ENCODE measurements around the gene THSD4. TPM values are rescaled to one million over a fixed set of nuclear protein-coding genes. Genes with fewer than 3 reads are reported as not detected.

Gene THSD4
- total RNA-seq, 1 donor from 2014 or later: 2.5 TPM

- H3K4me1 Mint-ChIP-seq (ENCODE audit: low read depth, unreplicated experiment): peaks cover 2% of the 10 kb centered on the region
Measured at GRCh38 chr15:71239592-71240364, 124.5 kb downstream of the THSD4 start.

GRCh38 chr15:71242292-71242691 lies 127.0 kb downstream of the THSD4 start:
- no peaks in the 10 kb centered on the region for H3K27me3 ChIP-seq (ENCODE audit: insufficient read depth, low read length)
- H3K36me3 Mint-ChIP-seq (ENCODE audit: low read depth, unreplicated experiment): no peaks in the 10 kb centered on the region
- no peak overlapping the region for H3K4me2 ChIP-seq (ENCODE audit: low read length)
- H3K4me3 Mint-ChIP-seq (ENCODE audit: unreplicated experiment): no peak overlapping the region
- FAIRE-seq (no peak), DNase-seq (ENCODE audit: low read depth) (no peak)
- TF ChIP-seq EZH2 (IDR thresholded peaks at IDR 0.05; ENCODE audit: insufficient read depth, low read length): no peak
- TF ChIP-seq CTCF (IDR thresholded peaks at IDR 0.05; ENCODE audit: insufficient read depth, low read depth, low read length): no peak
- no peak overlapping the region for H3K27ac ChIP-seq (ENCODE audit: low read depth, low read length)
- H3K9ac ChIP-seq (ENCODE audit: low read length): no peak overlapping the region
- no peaks in the 10 kb centered on the region for H3K27me3 Mint-ChIP-seq (ENCODE audit: low read depth, unreplicated experiment)
- peaks cover 2% of the 10 kb centered on the region for H3K4me1 Mint-ChIP-seq (ENCODE audit: low read depth, unreplicated experiment)
- H4K20me1 ChIP-seq (ENCODE audit: insufficient read depth, low read length): no peaks in the 10 kb centered on the region
- H3K9me3 Mint-ChIP-seq (ENCODE audit: unreplicated experiment): no peaks in the 10 kb centered on the region
- no peak overlapping the region for H2AFZ ChIP-seq (ENCODE audit: low read depth, low read length)
- H3K4me1 ChIP-seq (ENCODE audit: insufficient read depth, low read length): peaks cover 4% of the 10 kb centered on the region
- H3K36me3 ChIP-seq (ENCODE audit: insufficient read depth, low read length): no peaks in the 10 kb centered on the region
- H3K79me2 ChIP-seq (ENCODE audit: insufficient read depth, low read length): no peaks in the 10 kb centered on the region
- no peak overlapping the region for H3K4me3 ChIP-seq (ENCODE audit: insufficient read depth, low read depth, low read length)
- H3K9me3 ChIP-seq (ENCODE audit: insufficient read depth, low read depth, low read length): no peaks in the 10 kb centered on the region
- no peak overlapping the region for H3K27ac Mint-ChIP-seq (ENCODE audit: unreplicated experiment)

More at GRCh38 chr15:71239592-71240364, 124.5 kb downstream of the THSD4 start:
- H3K79me2 ChIP-seq (ENCODE audit: insufficient read depth, low read length): no peaks in the 10 kb centered on the region
- no peaks in the 10 kb centered on the region for H3K27me3 ChIP-seq (ENCODE audit: insufficient read depth, low read length)
- Mint-ChIP-seq H3K9me3 (ENCODE audit: unreplicated experiment) (no peaks in the 10 kb centered on the region), H3K27me3 (ENCODE audit: low read depth, unreplicated experiment) (no peaks in the 10 kb centered on the region), H3K27ac (ENCODE audit: unreplicated experiment) (no peak overlapping the region), H3K4me3 (ENCODE audit: unreplicated experiment) (no peak overlapping the region), H3K36me3 (ENCODE audit: low read depth, unreplicated experiment) (no peaks in the 10 kb centered on the region)
- no peak overlapping the region for H3K9ac ChIP-seq (ENCODE audit: low read length)
- no peaks in the 10 kb centered on the region for H4K20me1 ChIP-seq (ENCODE audit: insufficient read depth, low read length)
- H3K36me3 ChIP-seq (ENCODE audit: insufficient read depth, low read length): no peaks in the 10 kb centered on the region
- H3K9me3 ChIP-seq (ENCODE audit: insufficient read depth, low read depth, low read length): no peaks in the 10 kb centered on the region
- no peak overlapping the region for H3K4me2 ChIP-seq (ENCODE audit: low read length)
- H3K4me3 ChIP-seq (ENCODE audit: insufficient read depth, low read depth, low read length): no peak overlapping the region
- H2AFZ ChIP-seq (ENCODE audit: low read depth, low read length): no peak overlapping the region
- peaks cover 4% of the 10 kb centered on the region for H3K4me1 ChIP-seq (ENCODE audit: insufficient read depth, low read length)
- TF ChIP-seq CTCF (IDR thresholded peaks at IDR 0.05; ENCODE audit: insufficient read depth, low read depth, low read length): no peak
- no peak for TF ChIP-seq EZH2 (IDR thresholded peaks at IDR 0.05; ENCODE audit: insufficient read depth, low read length)
- FAIRE-seq: no peak
- no peak overlapping the region for H3K27ac ChIP-seq (ENCODE audit: low read depth, low read length)
- no peak for DNase-seq (ENCODE audit: low read depth)

GRCh38 chr15:71244250-71244649 lies 129.0 kb downstream of the THSD4 start:
- H3K9ac ChIP-seq (ENCODE audit: low read length): no peak overlapping the region
- H3K36me3 Mint-ChIP-seq (ENCODE audit: low read depth, unreplicated experiment): no peaks in the 10 kb centered on the region
- FAIRE-seq (no peak), DNase-seq (ENCODE audit: low read depth) (no peak)
- peaks cover 2% of the 10 kb centered on the region for H3K9me3 Mint-ChIP-seq (ENCODE audit: unreplicated experiment)
- no peak for TF ChIP-seq CTCF (IDR thresholded peaks at IDR 0.05; ENCODE audit: insufficient read depth, low read depth, low read length)
- TF ChIP-seq EZH2 (IDR thresholded peaks at IDR 0.05; ENCODE audit: insufficient read depth, low read length): no peak
- no peaks in the 10 kb centered on the region for H3K4me1 Mint-ChIP-seq (ENCODE audit: low read depth, unreplicated experiment)
- H3K4me3 ChIP-seq (ENCODE audit: insufficient read depth, low read depth, low read length): no peak overlapping the region
- no peak overlapping the region for H2AFZ ChIP-seq (ENCODE audit: low read depth, low read length)
- no peak overlapping the region for H3K4me3 Mint-ChIP-seq (ENCODE audit: unreplicated experiment)
- no peaks in the 10 kb centered on the region for H4K20me1 ChIP-seq (ENCODE audit: insufficient read depth, low read length)
- no peaks in the 10 kb centered on the region for H3K27me3 Mint-ChIP-seq (ENCODE audit: low read depth, unreplicated experiment)
- no peaks in the 10 kb centered on the region for H3K9me3 ChIP-seq (ENCODE audit: insufficient read depth, low read depth, low read length)
- no peak overlapping the region for H3K27ac ChIP-seq (ENCODE audit: low read depth, low read length)
- no peaks in the 10 kb centered on the region for H3K36me3 ChIP-seq (ENCODE audit: insufficient read depth, low read length)
- no peaks in the 10 kb centered on the region for H3K4me1 ChIP-seq (ENCODE audit: insufficient read depth, low read length)
- H3K79me2 ChIP-seq (ENCODE audit: insufficient read depth, low read length): no peaks in the 10 kb centered on the region
- H3K27me3 ChIP-seq (ENCODE audit: insufficient read depth, low read length): no peaks in the 10 kb centered on the region
- no peak overlapping the region for H3K27ac Mint-ChIP-seq (ENCODE audit: unreplicated experiment)
- H3K4me2 ChIP-seq (ENCODE audit: low read length): no peak overlapping the region
